HepG2 (cell line): ENCODE measurements around the gene TRNP1. TPM values are rescaled to one million over a fixed set of nuclear protein-coding genes. Genes with fewer than 3 reads are reported as not detected.

Source experiments
- ATAC-seq: fragments of 200-7000 bp; cut with Tn5 transposase; 3 replicates; pipeline ENCODE4 v1.9.1; 2020; ENCODE audit warnings: mild to moderate bottlenecking, moderate library complexity
- BruUV-seq: library from RNA; stranded (reverse); fragments of 400-500 nt; replicated peaks from 2 replicates; lab custom pipeline; 2021; lab: Mats Ljungman, UMichigan
- CTCF ChIA-PET: fragments of 300-600 bp; formaldehyde crosslinking; extraction: SDS; loops from one replicate; lab custom pipeline; 2021; ENCODE audit warnings: low total read pairs, inconsistent platforms, low intra/inter-chr PET ratio; lab: Yijun Ruan, JAX
- POLR2A ChIA-PET: fragments of 350-600 bp; sonication (Branson Sonifier 250); formaldehyde crosslinking; loops from one replicate; lab custom pipeline; 2020; ENCODE audit warnings: antibody characterized with exemption, inconsistent platforms; lab: Yijun Ruan, JAX
- DNase-seq: peaks from one replicate; pipeline ENCODE4 v3.0.0-alpha.2; 2015; ENCODE audit warnings: low spot score
- FAIRE-seq: peaks from 3 replicates; lab custom pipeline; 2011; peaks lifted over from hg19 to GRCh38; lab: Jason Lieb, UNC
- H2AFZ ChIP-seq: one replicate; pipeline ENCODE4 v1.6.1; 2011; ENCODE audit warnings: low read length, inconsistent platforms
- H3K27ac ChIP-seq: fragments of 300-600 bp; 3 replicates; pipeline ENCODE4 v1.8.0; 2011; ENCODE audit warnings: mixed run types, mild to moderate bottlenecking, mixed read lengths, low read length, inconsistent platforms; ENCODE audit not compliant: insufficient read depth; ENCODE audit errors: extremely low read length
- H3K27me3 ChIP-seq, 2 experiments: fragments of 200-600 bp in 1 of 2; 2 replicates in 1 of 2; 3 replicates in 1 of 2; pipeline versions ENCODE4 v1.6.0 to v1.8.0; 2011; ENCODE audit warnings: low read length in 2 of 2, mild to moderate bottlenecking in 2 of 2, moderate library complexity in 2 of 2, inconsistent platforms in 1 of 2; ENCODE audit not compliant: insufficient read depth in 2 of 2, control insufficient read depth in 1 of 2
- H3K36me3 ChIP-seq, 2 experiments: fragments of 200-600 bp in 1 of 2; replicated peaks in 1 of 2; 2 replicates in 1 of 2; 3 replicates in 1 of 2; pipeline versions ENCODE4 v1.5.1 to v1.8.0; 2011; ENCODE audit warnings: low read length in 2 of 2, inconsistent platforms in 1 of 2; ENCODE audit not compliant: insufficient read depth in 2 of 2, control insufficient read depth in 1 of 2
- H3K4me1 ChIP-seq: 2 replicates; pipeline ENCODE4 v1.5.1; 2012; ENCODE audit warnings: low read length, inconsistent platforms; ENCODE audit not compliant: insufficient read depth
- H3K4me2 ChIP-seq: 2 replicates; pipeline ENCODE4 v1.6.0; 2011; ENCODE audit warnings: low read depth, low read length, inconsistent platforms
- H3K4me3 ChIP-seq, 3 experiments: fragments of 200-600 bp in 1 of 3; sonication (generic), shearing (Covaris generic) in 1 of 3; replicated peaks in 1 of 3; 2 replicates each; pipeline ENCODE4 v1.5.1; 2011 to 2016; ENCODE audit warnings: low read length in 3 of 3, inconsistent platforms in 2 of 3, low read depth in 2 of 3, mild to moderate bottlenecking in 2 of 3, control low read depth in 1 of 3, mixed read lengths in 1 of 3; ENCODE audit not compliant: insufficient read depth in 1 of 3
- H3K79me2 ChIP-seq: one replicate; pipeline ENCODE4 v1.6.1; 2011; ENCODE audit warnings: low read length, inconsistent platforms; ENCODE audit not compliant: insufficient read depth
- H3K9ac ChIP-seq: 2 replicates; pipeline ENCODE4 v1.6.0; 2011; ENCODE audit warnings: mild to moderate bottlenecking, low read depth, low read length, inconsistent platforms; ENCODE audit not compliant: insufficient read depth
- H3K9me3 ChIP-seq: 2 replicates; pipeline ENCODE4 v1.5.1; 2012; ENCODE audit warnings: mild to moderate bottlenecking, low read length
- H4K20me1 ChIP-seq: 2 replicates; pipeline ENCODE4 v1.6.0; 2011; ENCODE audit warnings: inconsistent platforms, mild to moderate bottlenecking, low read length, moderate library complexity; ENCODE audit not compliant: insufficient read depth
- GATA4 ChIP-seq: sonication (generic); IDR thresholded peaks from 2 replicates; pipeline ENCODE4 v1.6.1; 2016; ENCODE audit warnings: antibody characterized with exemption, low read depth, borderline replicate concordance
- HHEX ChIP-seq: IDR thresholded peaks from 2 replicates; pipeline ENCODE4 v1.6.1; 2016; ENCODE audit warnings: control low read depth
- JUND ChIP-seq: sonication (generic); formaldehyde crosslinking; IDR thresholded peaks from 2 replicates; pipeline ENCODE4 v1.8.0; 2022; ENCODE audit warnings: mild to moderate bottlenecking, missing genetic modification reagents
- MIER3 ChIP-seq: IDR thresholded peaks from 2 replicates; pipeline ENCODE4 v1.6.1; 2016; ENCODE audit warnings: missing compliant biosample characterization, borderline replicate concordance
- MTA1 ChIP-seq: sonication (generic); formaldehyde crosslinking; IDR thresholded peaks from 2 replicates; pipeline ENCODE4 v1.4.0; 2020; ENCODE audit warnings: missing genetic modification reagents, mild to moderate bottlenecking, borderline replicate concordance
- NR2F6 ChIP-seq, 2 experiments: IDR thresholded peaks; 2 replicates each; pipeline ENCODE4 v1.6.1; 2016; ENCODE audit warnings: antibody characterized with exemption in 1 of 2, mild to moderate bottlenecking in 1 of 2
- TARDBP ChIP-seq: sonication (generic); formaldehyde crosslinking; IDR thresholded peaks from 2 replicates; pipeline ENCODE4 v1.8.0; 2022; ENCODE audit warnings: mild to moderate bottlenecking, missing genetic modification reagents
- YEATS4 ChIP-seq: sonication (generic); formaldehyde crosslinking; IDR thresholded peaks from 2 replicates; pipeline ENCODE4 v1.4.0; 2020; ENCODE audit warnings: missing genetic modification reagents, borderline replicate concordance
- ZNF225 ChIP-seq: sonication (generic); formaldehyde crosslinking; IDR thresholded peaks from 2 replicates; pipeline ENCODE4 v1.4.0; 2020; ENCODE audit warnings: mild to moderate bottlenecking, missing genetic modification reagents
- ZNF260 ChIP-seq: sonication (generic); formaldehyde crosslinking; IDR thresholded peaks from 2 replicates; pipeline ENCODE4 v1.4.0; 2020; ENCODE audit warnings: missing genetic modification reagents, low read depth, mild to moderate bottlenecking, borderline replicate concordance
- ZNF430 ChIP-seq: sonication (generic); formaldehyde crosslinking; IDR thresholded peaks from 2 replicates; pipeline ENCODE4 v1.9.0; 2021; ENCODE audit warnings: mild to moderate bottlenecking, missing genetic modification reagents
- ZNF598 ChIP-seq: sonication (generic); formaldehyde crosslinking; IDR thresholded peaks from 2 replicates; pipeline ENCODE4 v1.5.1; 2020; ENCODE audit warnings: mild to moderate bottlenecking, missing genetic modification reagents, borderline replicate concordance
- ZNF768 ChIP-seq: sonication (generic); formaldehyde crosslinking; IDR thresholded peaks from 2 replicates; pipeline ENCODE4 v1.4.0; 2020; ENCODE audit warnings: missing genetic modification reagents
- ZNF788 ChIP-seq: sonication (generic); formaldehyde crosslinking; IDR thresholded peaks from 2 replicates; pipeline ENCODE4 v1.5.0; 2020; ENCODE audit warnings: mild to moderate bottlenecking, missing genetic modification reagents, borderline replicate concordance
- WGBS: methylation state at CpG from one replicate; pipeline ENCODE4 v1.1.6; 2017; ENCODE audit warnings: low lambda C conversion rate; 5-methylcytosine and 5-hydroxymethylcytosine counted together
- in situ Hi-C: cut with HindIII; loops from 2 replicates; pipeline ENCODE4 v1.10.0; 2017; ENCODE audit warnings: low pct_unique_long_range_greater_than_20kb; ENCODE audit not compliant: extremely low pct_ligation_motif_present
- intact Hi-C: fragments of 100-400 bp; cut with micrococcal nuclease; formaldehyde crosslinking; loops from one replicate; pipeline ENCODE4 v1.10.0; 2022; ENCODE audit not compliant: unreplicated experiment
- polyA plus RNA-seq, 8 experiments: library from polyadenylated mRNA; depleted of rRNA in 3 of 8; stranded (reverse) in 7 of 8; unstranded in 1 of 8; fragments of >200 nt; fragmentation: Illumina TruSeq in 4 of 8; extraction: Trizol in 4 of 8; gene quantifications; 2 replicates each; pipeline versions ENCODE4 v1.2.1 to v1.2.3, GENCODE V29; 2011 to 2016; ENCODE audit warnings: low read depth in 4 of 8, missing spikeins in 1 of 8, mixed read lengths in 1 of 8; ENCODE audit not compliant: insufficient read depth in 1 of 8
- total RNA-seq, 5 experiments: library from RNA; depleted of rRNA; stranded (reverse); fragments of >200 nt; fragmentation: Illumina TruSeq; extraction: Trizol; gene quantifications; 2 replicates each; pipeline ENCODE4 v1.2.3, GENCODE V29; 2016; ENCODE audit warnings: low read depth in 1 of 5
- TF ChIP-seq, protein P1 (sequence below): sonication (generic); formaldehyde crosslinking; IDR thresholded peaks from 2 replicates; pipeline ENCODE4 v1.5.1; 2020; ENCODE audit warnings: mild to moderate bottlenecking, missing genetic modification reagents, moderate library complexity
- TF ChIP-seq, protein P2 (sequence below): sonication (generic); formaldehyde crosslinking; IDR thresholded peaks from 2 replicates; pipeline ENCODE4 v1.4.0; 2020; ENCODE audit warnings: missing genetic modification reagents
- TF ChIP-seq, protein P3 (sequence below): sonication (generic); formaldehyde crosslinking; IDR thresholded peaks from 2 replicates; pipeline ENCODE4 v1.4.0; 2020; ENCODE audit warnings: mild to moderate bottlenecking, missing genetic modification reagents, borderline replicate concordance

The TRNP1 gene
- total and polyA plus RNA-seq, 2 of the 13 experiments (the other 11 are each of a cell fraction or from before 2014, with no cell fraction given): 42.0 to 158 TPM

DNA sequence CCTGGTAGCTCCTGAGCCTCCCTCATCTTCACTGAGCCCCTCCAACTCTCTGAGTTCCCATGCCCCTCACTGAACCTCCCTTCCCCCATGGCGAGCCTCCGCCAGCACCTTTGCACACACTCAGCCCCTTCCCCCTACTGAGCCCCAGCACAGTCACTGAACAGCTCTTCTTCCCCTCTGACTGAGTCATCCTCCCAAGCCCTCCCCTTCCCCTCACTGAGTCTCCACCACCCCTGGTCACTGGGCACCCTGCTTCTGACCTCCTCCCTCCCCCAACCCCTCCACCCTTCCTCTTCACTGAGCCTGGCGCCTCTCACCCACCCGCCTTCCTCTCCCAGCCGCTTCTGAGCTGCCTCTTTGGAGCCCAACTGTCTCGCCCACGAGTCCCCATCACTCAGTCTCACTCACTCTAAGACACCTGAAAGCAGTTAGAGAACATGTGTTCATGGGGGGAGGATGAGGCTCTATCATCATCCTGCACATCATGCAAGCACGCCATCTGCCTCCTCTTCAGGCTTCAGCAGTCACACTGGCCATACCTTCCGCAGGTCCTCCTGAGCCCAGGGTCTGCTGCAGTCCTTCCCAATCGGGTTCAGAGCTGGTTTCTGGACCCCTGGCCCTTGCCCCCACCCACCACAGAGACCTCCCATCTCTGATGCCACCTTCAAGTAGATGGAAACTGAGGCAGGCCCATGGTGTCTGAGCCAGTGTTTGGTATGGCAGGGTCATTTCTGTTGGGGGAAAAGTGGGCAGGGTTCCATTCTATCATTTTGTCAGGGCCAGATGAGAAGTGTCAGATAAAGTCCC, 2.0 kb upstream of the TRNP1 start:
- in situ Hi-C loops (loop anchor here (5.0 kb wide), 1 partner anchor 79 kb away; the partner anchor contains the start of gene NR0B2), intact Hi-C loops (no loop called here)
- H4K20me1 ChIP-seq: peaks cover 22% of the 10 kb centered on the region
- peak overlapping the region; percentile 100 for H3K27ac ChIP-seq
- WGBS: 0% methylated on average over 9 of the region's 10 CpGs
- no peaks in the 10 kb centered on the region for H3K9me3 ChIP-seq
- H3K9ac ChIP-seq: peak overlapping the region; percentile 94
- peaks cover 27% of the 10 kb centered on the region for H3K79me2 ChIP-seq
- no peaks in the 10 kb centered on the region; a peak in 1 of 5 replicates for H3K27me3 ChIP-seq
- H2AFZ ChIP-seq: no peak overlapping the region
- DNase-seq (peak; percentile 93), ATAC-seq (peak; percentile 67), FAIRE-seq (no peak)
- BruUV-seq: no TSS peak
- H3K4me1 ChIP-seq: peaks cover 64% of the 10 kb centered on the region
- peak overlapping the region; percentile 37 to 71 (median 39) for H3K4me3 ChIP-seq
- CTCF ChIA-PET: no interaction called here
- H3K4me2 ChIP-seq: peak overlapping the region; percentile 100
- 0 out of 5 replicates have a peak, but pooled peaks cover 1 to 3% of the 10 kb centered on the region in 2 experiments for H3K36me3 ChIP-seq
- POLR2A ChIA-PET: interaction anchor here (0.6 to 12.9 kb wide), 20 partner anchors 8 to 1923 kb away, joined by 3 to 253 read pairs (median 6); partner anchors contain the start of genes EPB41, GPATCH3, GPN2 and KDF1
- peak; percentile 4; the same call in 1 of the 2 replicates for TF ChIP-seq ZNF768 (CRISPR knock-in tag)
- no peak for TF ChIP-seq ZNF260
- TF ChIP-seq ZNF430: 0 out of 2 replicates have a peak, but pooled peaks have one; percentile 45
- no peak; the same call in 1 of the 2 replicates for TF ChIP-seq GATA4
- 0 out of 2 replicates have a peak, but pooled peaks have one; percentile 30 for TF ChIP-seq ZNF598 (CRISPR knock-in tag)
- TF ChIP-seq MTA1 (CRISPR knock-in tag): peak; percentile 23; the same call in 1 of the 2 replicates
- 0 out of 2 replicates have a peak, but pooled peaks have one; percentile 34 for TF ChIP-seq ZNF225 (CRISPR knock-in tag)
- TF ChIP-seq, protein P1, sequence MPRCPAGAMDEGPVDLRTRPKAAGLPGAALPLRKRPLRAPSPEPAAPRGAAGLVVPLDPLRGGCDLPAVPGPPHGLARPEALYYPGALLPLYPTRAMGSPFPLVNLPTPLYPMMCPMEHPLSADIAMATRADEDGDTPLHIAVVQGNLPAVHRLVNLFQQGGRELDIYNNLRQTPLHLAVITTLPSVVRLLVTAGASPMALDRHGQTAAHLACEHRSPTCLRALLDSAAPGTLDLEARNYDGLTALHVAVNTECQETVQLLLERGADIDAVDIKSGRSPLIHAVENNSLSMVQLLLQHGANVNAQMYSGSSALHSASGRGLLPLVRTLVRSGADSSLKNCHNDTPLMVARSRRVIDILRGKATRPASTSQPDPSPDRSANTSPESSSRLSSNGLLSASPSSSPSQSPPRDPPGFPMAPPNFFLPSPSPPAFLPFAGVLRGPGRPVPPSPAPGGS (CRISPR knock-in tag): peak; percentile 17; the same call in 1 of the 2 replicates
- peak; percentile 88 for TF ChIP-seq JUND (CRISPR knock-in tag)
- peak; percentile 54; the same call in 1 of the 2 replicates for TF ChIP-seq MIER3 (CRISPR knock-in tag)
- 0 out of 2 replicates have a peak, but pooled peaks have one; percentile 46 for TF ChIP-seq YEATS4 (CRISPR knock-in tag)
- TF ChIP-seq, protein P2, sequence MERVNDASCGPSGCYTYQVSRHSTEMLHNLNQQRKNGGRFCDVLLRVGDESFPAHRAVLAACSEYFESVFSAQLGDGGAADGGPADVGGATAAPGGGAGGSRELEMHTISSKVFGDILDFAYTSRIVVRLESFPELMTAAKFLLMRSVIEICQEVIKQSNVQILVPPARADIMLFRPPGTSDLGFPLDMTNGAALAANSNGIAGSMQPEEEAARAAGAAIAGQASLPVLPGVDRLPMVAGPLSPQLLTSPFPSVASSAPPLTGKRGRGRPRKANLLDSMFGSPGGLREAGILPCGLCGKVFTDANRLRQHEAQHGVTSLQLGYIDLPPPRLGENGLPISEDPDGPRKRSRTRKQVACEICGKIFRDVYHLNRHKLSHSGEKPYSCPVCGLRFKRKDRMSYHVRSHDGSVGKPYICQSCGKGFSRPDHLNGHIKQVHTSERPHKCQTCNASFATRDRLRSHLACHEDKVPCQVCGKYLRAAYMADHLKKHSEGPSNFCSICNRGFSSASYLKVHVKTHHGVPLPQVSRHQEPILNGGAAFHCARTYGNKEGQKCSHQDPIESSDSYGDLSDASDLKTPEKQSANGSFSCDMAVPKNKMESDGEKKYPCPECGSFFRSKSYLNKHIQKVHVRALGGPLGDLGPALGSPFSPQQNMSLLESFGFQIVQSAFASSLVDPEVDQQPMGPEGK: peak; percentile 90
- TF ChIP-seq TARDBP (CRISPR knock-in tag): peak; percentile 75; the same call in 1 of the 2 replicates
- TF ChIP-seq, protein P3, sequence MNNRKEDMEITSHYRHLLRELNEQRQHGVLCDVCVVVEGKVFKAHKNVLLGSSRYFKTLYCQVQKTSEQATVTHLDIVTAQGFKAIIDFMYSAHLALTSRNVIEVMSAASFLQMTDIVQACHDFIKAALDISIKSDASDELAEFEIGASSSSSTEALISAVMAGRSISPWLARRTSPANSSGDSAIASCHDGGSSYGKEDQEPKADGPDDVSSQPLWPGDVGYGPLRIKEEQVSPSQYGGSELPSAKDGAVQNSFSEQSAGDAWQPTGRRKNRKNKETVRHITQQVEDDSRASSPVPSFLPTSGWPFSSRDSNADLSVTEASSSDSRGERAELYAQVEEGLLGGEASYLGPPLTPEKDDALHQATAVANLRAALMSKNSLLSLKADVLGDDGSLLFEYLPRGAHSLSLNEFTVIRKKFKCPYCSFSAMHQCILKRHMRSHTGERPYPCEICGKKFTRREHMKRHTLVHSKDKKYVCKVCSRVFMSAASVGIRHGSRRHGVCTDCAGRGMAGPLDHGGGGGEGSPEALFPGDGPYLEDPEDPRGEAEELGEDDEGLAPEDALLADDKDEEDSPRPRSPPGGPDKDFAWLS (CRISPR knock-in tag): peak; percentile 75; the same call in 1 of the 2 replicates
- TF ChIP-seq HHEX (CRISPR knock-in tag): 0 out of 2 replicates have a peak, but pooled peaks have one; percentile 10
- peak; percentile 62; the same call in 1 of the 2 replicates for TF ChIP-seq NR2F6 (IDR thresholded peaks at IDR 0.05)
- TF ChIP-seq NR2F6 (CRISPR knock-in tag; IDR thresholded peaks at IDR 0.05): peak; percentile 72; the same call in 1 of the 2 replicates
- peak; percentile 75; the same call in 1 of the 2 replicates for TF ChIP-seq ZNF788 (CRISPR knock-in tag)
